ENCODE results near the gene MUC12. TPM values are rescaled to one million over a fixed set of nuclear protein-coding genes. Genes with fewer than 3 reads are reported as not detected.
A peak's percentile ranks its signal among the peaks of the same experiment; 100 is the strongest.
"Not testable (repeated sequence)": the region's sequence is repeated elsewhere in the genome, so short reads cannot be mapped to it uniquely, and the experiment has no call there.

The MUC12 gene
- total and polyA plus RNA-seq, 2 donors from 2014 or later = 3.8 TPM; not detected in 1

DNA sequence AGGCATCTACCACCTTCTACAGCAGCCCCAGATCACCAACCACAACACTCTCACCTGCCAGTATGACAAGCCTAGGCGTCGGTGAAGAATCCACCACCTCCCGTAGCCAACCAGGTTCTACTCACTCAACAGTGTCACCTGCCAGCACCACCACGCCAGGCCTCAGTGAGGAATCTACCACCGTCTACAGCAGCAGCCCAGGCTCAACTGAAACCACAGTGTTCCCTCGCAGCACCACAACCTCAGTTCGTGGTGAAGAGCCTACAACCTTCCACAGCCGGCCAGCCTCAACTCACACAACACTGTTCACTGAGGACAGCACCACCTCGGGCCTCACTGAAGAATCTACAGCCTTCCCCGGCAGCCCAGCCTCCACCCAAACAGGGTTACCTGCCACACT, 29.2 kb downstream of the MUC12 start:
- H3K9ac ChIP-seq (ENCODE audit: low read length in 3 of 3); H3K4me1 ChIP-seq (ENCODE audit: control insufficient read depth in 2 of 3, insufficient read depth in 2 of 3, low read depth in 1 of 3, low read length in 3 of 3); H3K4me3 ChIP-seq (ENCODE audit: low read length in 3 of 3); H3K27me3 ChIP-seq (ENCODE audit: control insufficient read depth, insufficient read depth, low read length); H3K9me3 ChIP-seq (ENCODE audit: control insufficient read depth in 2 of 3, insufficient read depth in 1 of 3, low read length in 3 of 3); intact Hi-C loops (cut with DNase I); H3K27ac ChIP-seq (ENCODE audit: low read depth in 2 of 2, low read length in 2 of 2); H3K36me3 ChIP-seq (ENCODE audit: control insufficient read depth in 2 of 3, insufficient read depth in 3 of 3, low read length in 3 of 3); FAIRE-seq: not testable (repeated sequence)
- DNase-seq = peak in 1 of 5 donors; percentile 46

DNA sequence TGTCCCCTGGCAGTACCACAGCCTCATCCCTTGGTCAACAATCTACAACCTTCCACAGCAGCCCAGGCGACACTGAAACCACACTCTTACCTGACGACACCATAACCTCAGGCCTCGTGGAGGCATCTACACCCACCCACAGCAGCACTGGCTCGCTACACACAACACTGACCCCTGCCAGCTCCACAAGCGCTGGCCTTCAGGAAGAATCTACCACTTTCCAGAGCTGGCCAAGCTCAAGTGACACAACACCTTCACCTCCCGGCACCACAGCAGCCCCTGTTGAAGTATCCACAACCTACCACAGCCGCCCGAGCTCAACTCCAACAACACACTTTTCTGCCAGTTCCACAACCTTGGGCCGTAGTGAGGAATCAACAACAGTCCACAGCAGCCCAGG, 30.0 kb downstream of the MUC12 start:
- H3K9me3 ChIP-seq (ENCODE audit: control insufficient read depth in 2 of 3, insufficient read depth in 1 of 3, low read length in 3 of 3); H3K9ac ChIP-seq (ENCODE audit: low read length in 3 of 3); H3K4me3 ChIP-seq (ENCODE audit: low read length in 3 of 3); H3K4me1 ChIP-seq (ENCODE audit: control insufficient read depth in 2 of 3, insufficient read depth in 2 of 3, low read depth in 1 of 3, low read length in 3 of 3); H3K27me3 ChIP-seq (ENCODE audit: control insufficient read depth, insufficient read depth, low read length); DNase-seq; H3K36me3 ChIP-seq (ENCODE audit: control insufficient read depth in 2 of 3, insufficient read depth in 3 of 3, low read length in 3 of 3); H3K27ac ChIP-seq (ENCODE audit: low read depth in 2 of 2, low read length in 2 of 2); intact Hi-C loops (cut with DNase I); FAIRE-seq: not testable (repeated sequence)

DNA sequence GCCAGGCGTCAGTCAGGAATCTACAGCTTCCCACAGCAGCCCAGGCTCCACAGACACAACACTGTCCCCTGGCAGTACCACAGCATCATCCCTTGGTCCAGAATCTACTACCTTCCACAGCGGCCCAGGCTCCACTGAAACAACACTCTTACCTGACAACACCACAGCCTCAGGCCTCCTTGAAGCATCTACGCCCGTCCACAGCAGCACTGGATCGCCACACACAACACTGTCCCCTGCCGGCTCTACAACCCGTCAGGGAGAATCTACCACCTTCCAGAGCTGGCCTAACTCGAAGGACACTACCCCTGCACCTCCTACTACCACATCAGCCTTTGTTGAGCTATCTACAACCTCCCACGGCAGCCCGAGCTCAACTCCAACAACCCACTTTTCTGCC, 30.7 kb downstream of the MUC12 start:
- DNase-seq = peak in 1 of 5 donors; percentile 77
- H3K27ac ChIP-seq (ENCODE audit: low read depth in 2 of 2, low read length in 2 of 2); H3K36me3 ChIP-seq (ENCODE audit: control insufficient read depth in 2 of 3, insufficient read depth in 3 of 3, low read length in 3 of 3); H3K9me3 ChIP-seq (ENCODE audit: control insufficient read depth in 2 of 3, insufficient read depth in 1 of 3, low read length in 3 of 3); H3K4me3 ChIP-seq (ENCODE audit: low read length in 3 of 3); intact Hi-C loops (cut with DNase I); H3K27me3 ChIP-seq (ENCODE audit: control insufficient read depth, insufficient read depth, low read length); H3K4me1 ChIP-seq (ENCODE audit: control insufficient read depth in 2 of 3, insufficient read depth in 2 of 3, low read depth in 1 of 3, low read length in 3 of 3); H3K9ac ChIP-seq (ENCODE audit: low read length in 3 of 3); FAIRE-seq: not testable (repeated sequence)

DNA sequence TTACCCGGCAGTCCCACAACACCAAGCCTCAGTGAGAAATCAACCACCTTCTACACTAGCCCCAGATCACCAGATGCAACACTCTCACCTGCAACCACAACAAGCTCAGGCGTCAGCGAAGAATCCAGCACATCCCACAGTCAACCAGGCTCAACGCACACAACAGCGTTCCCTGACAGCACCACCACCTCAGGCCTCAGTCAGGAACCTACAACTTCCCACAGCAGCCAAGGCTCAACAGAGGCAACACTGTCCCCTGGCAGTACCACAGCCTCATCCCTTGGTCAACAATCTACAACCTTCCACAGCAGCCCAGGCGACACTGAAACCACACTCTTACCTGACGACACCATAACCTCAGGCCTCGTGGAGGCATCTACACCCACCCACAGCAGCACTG, 33.0 kb downstream of the MUC12 start:
- intact Hi-C loops (cut with DNase I); H3K27me3 ChIP-seq (ENCODE audit: control insufficient read depth, insufficient read depth, low read length); H3K9ac ChIP-seq (ENCODE audit: low read length in 3 of 3); H3K9me3 ChIP-seq (ENCODE audit: control insufficient read depth in 2 of 3, insufficient read depth in 1 of 3, low read length in 3 of 3); H3K4me1 ChIP-seq (ENCODE audit: control insufficient read depth in 2 of 3, insufficient read depth in 2 of 3, low read depth in 1 of 3, low read length in 3 of 3); H3K4me3 ChIP-seq (ENCODE audit: low read length in 3 of 3); H3K36me3 ChIP-seq (ENCODE audit: control insufficient read depth in 2 of 3, insufficient read depth in 3 of 3, low read length in 3 of 3); FAIRE-seq; H3K27ac ChIP-seq (ENCODE audit: low read depth in 2 of 2, low read length in 2 of 2): not testable (repeated sequence)
- DNase-seq = peak in 1 of 5 donors; percentile 48

DNA sequence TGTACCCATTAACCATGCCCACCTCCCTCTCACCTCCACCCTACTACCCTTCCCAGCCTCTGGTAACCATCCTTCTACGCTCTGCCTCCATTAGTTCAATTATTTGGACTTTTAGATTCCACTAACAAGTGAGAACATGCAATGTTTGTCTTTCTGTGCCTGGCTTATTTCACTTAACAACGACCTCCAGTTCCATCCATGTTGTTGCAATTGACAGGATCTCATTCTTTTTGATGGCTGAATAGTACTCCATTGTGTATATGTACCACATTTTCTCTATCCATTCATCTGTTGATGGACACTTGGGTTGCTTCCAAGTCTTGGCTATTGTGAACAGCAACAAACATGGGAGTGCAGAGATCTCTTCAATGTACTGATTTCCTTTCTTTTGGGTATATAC, 38.0 kb downstream of the MUC12 start:
- H3K36me3 ChIP-seq (ENCODE audit: control insufficient read depth in 2 of 3, insufficient read depth in 3 of 3, low read length in 3 of 3); intact Hi-C loops (cut with DNase I); H3K27ac ChIP-seq (ENCODE audit: low read depth in 2 of 2, low read length in 2 of 2); H3K4me3 ChIP-seq (ENCODE audit: low read length in 3 of 3); FAIRE-seq; H3K9ac ChIP-seq (ENCODE audit: low read length in 3 of 3); H3K9me3 ChIP-seq (ENCODE audit: control insufficient read depth in 2 of 3, insufficient read depth in 1 of 3, low read length in 3 of 3); DNase-seq; H3K4me1 ChIP-seq (ENCODE audit: control insufficient read depth in 2 of 3, insufficient read depth in 2 of 3, low read depth in 1 of 3, low read length in 3 of 3); H3K27me3 ChIP-seq (ENCODE audit: control insufficient read depth, insufficient read depth, low read length): not testable (repeated sequence)

DNA sequence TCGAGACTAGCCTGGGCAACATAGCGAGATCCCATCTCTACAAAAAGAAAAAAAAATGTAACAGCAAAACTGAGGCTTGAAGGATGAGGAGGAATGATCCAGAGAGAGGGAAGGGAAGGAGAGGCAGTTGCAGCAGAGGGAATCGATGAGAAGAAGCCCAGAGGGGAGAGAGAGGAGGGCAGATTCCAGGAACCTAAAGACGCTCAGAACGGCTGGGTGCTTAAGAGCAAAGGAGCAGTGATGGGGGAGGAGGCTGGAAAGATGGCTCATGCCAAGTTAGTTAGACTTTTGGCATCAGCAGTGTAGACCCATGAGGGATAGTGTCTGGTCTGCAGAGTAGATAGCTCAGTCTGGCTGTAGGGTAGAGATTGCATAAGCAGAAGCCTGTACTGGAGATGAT, 40.3 kb downstream of the MUC12 start:
- H3K27ac ChIP-seq (ENCODE audit: low read depth in 2 of 2, low read length in 2 of 2) = no peak overlapping the region
- no peak overlapping the region for H3K4me3 ChIP-seq (ENCODE audit: low read length in 3 of 3)
- TF ChIP-seq, protein P1, sequence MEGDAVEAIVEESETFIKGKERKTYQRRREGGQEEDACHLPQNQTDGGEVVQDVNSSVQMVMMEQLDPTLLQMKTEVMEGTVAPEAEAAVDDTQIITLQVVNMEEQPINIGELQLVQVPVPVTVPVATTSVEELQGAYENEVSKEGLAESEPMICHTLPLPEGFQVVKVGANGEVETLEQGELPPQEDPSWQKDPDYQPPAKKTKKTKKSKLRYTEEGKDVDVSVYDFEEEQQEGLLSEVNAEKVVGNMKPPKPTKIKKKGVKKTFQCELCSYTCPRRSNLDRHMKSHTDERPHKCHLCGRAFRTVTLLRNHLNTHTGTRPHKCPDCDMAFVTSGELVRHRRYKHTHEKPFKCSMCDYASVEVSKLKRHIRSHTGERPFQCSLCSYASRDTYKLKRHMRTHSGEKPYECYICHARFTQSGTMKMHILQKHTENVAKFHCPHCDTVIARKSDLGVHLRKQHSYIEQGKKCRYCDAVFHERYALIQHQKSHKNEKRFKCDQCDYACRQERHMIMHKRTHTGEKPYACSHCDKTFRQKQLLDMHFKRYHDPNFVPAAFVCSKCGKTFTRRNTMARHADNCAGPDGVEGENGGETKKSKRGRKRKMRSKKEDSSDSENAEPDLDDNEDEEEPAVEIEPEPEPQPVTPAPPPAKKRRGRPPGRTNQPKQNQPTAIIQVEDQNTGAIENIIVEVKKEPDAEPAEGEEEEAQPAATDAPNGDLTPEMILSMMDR (IDR thresholded peaks at IDR 0.05; ENCODE audit: borderline replicate concordance, extremely low read depth, insufficient read depth) = no peak
- no peaks in the 10 kb centered on the region for H3K4me1 ChIP-seq (ENCODE audit: control insufficient read depth in 2 of 3, insufficient read depth in 2 of 3, low read depth in 1 of 3, low read length in 3 of 3)
- H3K9me3 ChIP-seq (ENCODE audit: control insufficient read depth in 2 of 3, insufficient read depth in 1 of 3, low read length in 3 of 3) = peaks cover 0 to 3% (median 0%) of the 10 kb centered on the region in 3 donors
- DNase-seq = no peak
- H3K9ac ChIP-seq (ENCODE audit: low read length in 3 of 3) = no peak overlapping the region
- no peaks in the 10 kb centered on the region for H3K36me3 ChIP-seq (ENCODE audit: control insufficient read depth in 2 of 3, insufficient read depth in 3 of 3, low read length in 3 of 3)
- intact Hi-C loops (cut with DNase I) = no loop called here
- no peak for FAIRE-seq
- no peaks in the 10 kb centered on the region for H3K27me3 ChIP-seq (ENCODE audit: control insufficient read depth, insufficient read depth, low read length)

All from kidney (tissue), 14 donors.